DOHH2 (cell line): ENCODE data around the gene GAPVD1.

Source experiments
- H3F3A ChIP-seq: fragments of 200-600 bp; sonication (generic), shearing (Covaris generic); 2 replicates; pipeline ENCODE4 v1.6.0; 2016; ENCODE audit warnings: antibody characterized with exemption, mild to moderate bottlenecking; ENCODE audit not compliant: control insufficient read depth, insufficient read depth
- H3K27ac ChIP-seq: fragments of 200-600 bp; sonication (generic); 2 replicates; pipeline ENCODE4 v1.5.1; 2014; ENCODE audit warnings: low read depth, mild to moderate bottlenecking, low read length, moderate library complexity
- H3K27me3 ChIP-seq: fragments of 200-600 bp; sonication (generic); 2 replicates; pipeline ENCODE4 v1.6.1; 2014; ENCODE audit warnings: mild to moderate bottlenecking, low read length, mixed read lengths; ENCODE audit not compliant: control insufficient read depth
- H3K36me3 ChIP-seq: fragments of 200-600 bp; sonication (generic); 2 replicates; pipeline ENCODE4 v1.6.1; 2014; ENCODE audit warnings: mild to moderate bottlenecking, low read length, moderate library complexity, mixed read lengths; ENCODE audit not compliant: control insufficient read depth
- H3K4me1 ChIP-seq: fragments of 200-600 bp; sonication (generic); 2 replicates; pipeline ENCODE4 v1.6.1; 2014; ENCODE audit warnings: mild to moderate bottlenecking, low read length, mixed read lengths; ENCODE audit not compliant: control insufficient read depth
- H3K4me2 ChIP-seq: fragments of 200-600 bp; sonication (generic); 2 replicates; pipeline ENCODE4 v1.6.0; 2014; ENCODE audit warnings: mild to moderate bottlenecking, low read length, moderate library complexity
- H3K4me3 ChIP-seq: fragments of 200-600 bp; sonication (generic); 2 replicates; pipeline ENCODE4 v1.5.1; 2014; ENCODE audit warnings: mild to moderate bottlenecking, low read length, mixed read lengths
- H3K79me2 ChIP-seq: fragments of 200-600 bp; sonication (generic); 2 replicates; pipeline ENCODE4 v1.6.1; 2014; ENCODE audit warnings: mild to moderate bottlenecking, low read length, mixed read lengths; ENCODE audit not compliant: control insufficient read depth
- H3K9me2 ChIP-seq: fragments of 200-600 bp; sonication (generic); replicated peaks from 2 replicates; pipeline ENCODE4 v1.6.1; 2014; ENCODE audit warnings: mild to moderate bottlenecking, low read length, mixed read lengths; ENCODE audit not compliant: control insufficient read depth
- H3K9me3 ChIP-seq: fragments of 200-600 bp; sonication (generic); 2 replicates; pipeline ENCODE4 v1.6.1; 2014; ENCODE audit warnings: antibody characterized with exemption, low read length, mixed read lengths; ENCODE audit not compliant: control insufficient read depth, insufficient read depth
- H4K20me1 ChIP-seq: fragments of 200-600 bp; sonication (generic); 2 replicates; pipeline ENCODE4 v1.6.0; 2014; ENCODE audit warnings: low read depth, mild to moderate bottlenecking, antibody characterized with exemption, low read length, moderate library complexity; ENCODE audit not compliant: control insufficient read depth, insufficient read depth
- EZH2phosphoT487 ChIP-seq: fragments of 200-600 bp; sonication (generic); IDR thresholded peaks from 2 replicates; pipeline ENCODE4 v1.6.1; 2017; ENCODE audit warnings: borderline replicate concordance, mild to moderate bottlenecking, antibody characterized with exemption, low read length, moderate library complexity, mixed read lengths
- TF ChIP-seq, protein P1 (sequence below): fragments of 200-600 bp; sonication (generic); IDR thresholded peaks from one replicate; pipeline ENCODE4 v1.5.1; 2014; ENCODE audit warnings: antibody characterized with exemption, mild to moderate bottlenecking, low read depth, low read length; ENCODE audit not compliant: poor library complexity, severe bottlenecking

Gene GAPVD1

DNA sequence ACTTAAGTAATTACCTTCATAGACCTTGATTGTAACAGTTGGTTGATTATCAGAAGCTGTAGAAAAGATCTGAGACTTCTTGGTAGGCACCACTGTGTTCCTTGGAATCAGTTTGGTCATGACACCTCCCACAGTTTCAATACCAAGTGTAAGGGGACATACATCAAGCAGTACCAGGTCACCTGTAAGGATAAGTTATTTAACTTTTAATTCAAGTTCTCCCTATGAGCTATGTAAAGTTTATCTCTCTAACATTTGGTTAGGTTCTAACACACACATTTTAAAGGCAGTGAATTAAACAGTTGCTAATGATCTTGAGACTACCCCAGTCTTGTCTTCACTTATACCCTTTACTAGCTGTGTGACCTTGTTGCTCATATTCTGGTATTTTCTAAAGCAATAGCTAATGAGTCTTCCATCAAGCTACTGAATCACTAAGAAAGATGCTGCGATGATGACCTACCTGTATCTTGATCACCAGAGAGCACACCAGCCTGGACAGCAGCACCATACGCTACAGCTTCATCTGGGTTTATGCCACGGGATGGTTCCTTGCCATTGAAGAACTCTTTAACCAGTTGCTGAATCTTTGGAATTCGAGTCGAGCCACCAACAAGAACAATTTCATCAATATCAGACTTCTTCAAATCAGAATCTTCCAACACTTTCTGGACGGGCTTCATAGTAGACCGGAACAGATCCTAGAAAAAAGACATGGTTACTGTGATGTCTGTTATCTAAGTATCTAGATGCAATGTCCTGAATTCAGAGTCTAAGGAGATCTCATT, 23.3 kb upstream of the GAPVD1 start:
- H4K20me1 ChIP-seq, result peaks cover 20% of the 10 kb centered on the region
- H3F3A ChIP-seq, result peaks cover 66% of the 10 kb centered on the region
- H3K9me3 ChIP-seq, result no peaks in the 10 kb centered on the region
- peak overlapping the region; percentile 99 for H3K4me3 ChIP-seq
- no peaks in the 10 kb centered on the region for H3K27me3 ChIP-seq
- H3K4me1 ChIP-seq, result peaks cover 41% of the 10 kb centered on the region
- H3K9me2 ChIP-seq, result no peaks in the 10 kb centered on the region
- no peak overlapping the region for H3K27ac ChIP-seq
- no peak for TF ChIP-seq EZH2phosphoT487
- TF ChIP-seq, protein P1, sequence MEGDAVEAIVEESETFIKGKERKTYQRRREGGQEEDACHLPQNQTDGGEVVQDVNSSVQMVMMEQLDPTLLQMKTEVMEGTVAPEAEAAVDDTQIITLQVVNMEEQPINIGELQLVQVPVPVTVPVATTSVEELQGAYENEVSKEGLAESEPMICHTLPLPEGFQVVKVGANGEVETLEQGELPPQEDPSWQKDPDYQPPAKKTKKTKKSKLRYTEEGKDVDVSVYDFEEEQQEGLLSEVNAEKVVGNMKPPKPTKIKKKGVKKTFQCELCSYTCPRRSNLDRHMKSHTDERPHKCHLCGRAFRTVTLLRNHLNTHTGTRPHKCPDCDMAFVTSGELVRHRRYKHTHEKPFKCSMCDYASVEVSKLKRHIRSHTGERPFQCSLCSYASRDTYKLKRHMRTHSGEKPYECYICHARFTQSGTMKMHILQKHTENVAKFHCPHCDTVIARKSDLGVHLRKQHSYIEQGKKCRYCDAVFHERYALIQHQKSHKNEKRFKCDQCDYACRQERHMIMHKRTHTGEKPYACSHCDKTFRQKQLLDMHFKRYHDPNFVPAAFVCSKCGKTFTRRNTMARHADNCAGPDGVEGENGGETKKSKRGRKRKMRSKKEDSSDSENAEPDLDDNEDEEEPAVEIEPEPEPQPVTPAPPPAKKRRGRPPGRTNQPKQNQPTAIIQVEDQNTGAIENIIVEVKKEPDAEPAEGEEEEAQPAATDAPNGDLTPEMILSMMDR, result no peak
- peak overlapping the region; percentile 83 for H3K4me2 ChIP-seq
- H3K79me2 ChIP-seq, result peaks cover 71% of the 10 kb centered on the region
- H3K36me3 ChIP-seq, result peaks cover 75% of the 10 kb centered on the region

DNA sequence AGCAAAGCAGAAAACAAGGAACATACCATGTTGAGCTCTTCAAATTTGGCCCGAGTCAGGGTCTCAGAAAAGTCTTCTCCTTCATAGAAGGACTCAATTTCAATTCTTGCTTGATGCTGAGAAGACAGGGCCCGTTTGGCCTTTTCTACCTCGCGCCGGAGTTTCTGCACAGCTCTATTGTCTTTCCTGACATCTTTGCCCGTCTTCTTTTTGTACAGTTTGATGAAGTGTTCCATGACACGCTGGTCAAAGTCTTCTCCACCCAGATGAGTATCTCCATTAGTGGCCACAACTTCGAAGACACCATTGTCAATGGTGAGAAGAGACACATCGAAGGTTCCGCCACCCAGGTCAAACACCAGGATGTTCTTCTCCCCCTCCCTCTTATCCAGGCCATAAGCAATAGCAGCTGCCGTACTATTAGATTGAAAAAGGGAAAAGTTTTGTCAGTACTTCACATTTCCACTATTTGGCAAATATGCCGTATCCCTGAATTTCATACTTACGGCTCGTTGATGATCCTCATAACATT, 22.6 kb upstream of the GAPVD1 start:
- TF ChIP-seq, protein P1, result no peak
- TF ChIP-seq EZH2phosphoT487, result no peak
- Histone ChIP-seq H3K79me2 (peaks cover 71% of the 10 kb centered on the region), H3K4me1 (peaks cover 41% of the 10 kb centered on the region), H3K27ac (no peak overlapping the region), H3F3A (peaks cover 63% of the 10 kb centered on the region), H3K27me3 (no peaks in the 10 kb centered on the region), H3K4me2 (peak overlapping the region; percentile 83), H3K9me3 (no peaks in the 10 kb centered on the region), H3K9me2 (no peaks in the 10 kb centered on the region), H3K4me3 (peak overlapping the region; percentile 99), H4K20me1 (peaks cover 20% of the 10 kb centered on the region), H3K36me3 (peaks cover 71% of the 10 kb centered on the region)

DNA sequence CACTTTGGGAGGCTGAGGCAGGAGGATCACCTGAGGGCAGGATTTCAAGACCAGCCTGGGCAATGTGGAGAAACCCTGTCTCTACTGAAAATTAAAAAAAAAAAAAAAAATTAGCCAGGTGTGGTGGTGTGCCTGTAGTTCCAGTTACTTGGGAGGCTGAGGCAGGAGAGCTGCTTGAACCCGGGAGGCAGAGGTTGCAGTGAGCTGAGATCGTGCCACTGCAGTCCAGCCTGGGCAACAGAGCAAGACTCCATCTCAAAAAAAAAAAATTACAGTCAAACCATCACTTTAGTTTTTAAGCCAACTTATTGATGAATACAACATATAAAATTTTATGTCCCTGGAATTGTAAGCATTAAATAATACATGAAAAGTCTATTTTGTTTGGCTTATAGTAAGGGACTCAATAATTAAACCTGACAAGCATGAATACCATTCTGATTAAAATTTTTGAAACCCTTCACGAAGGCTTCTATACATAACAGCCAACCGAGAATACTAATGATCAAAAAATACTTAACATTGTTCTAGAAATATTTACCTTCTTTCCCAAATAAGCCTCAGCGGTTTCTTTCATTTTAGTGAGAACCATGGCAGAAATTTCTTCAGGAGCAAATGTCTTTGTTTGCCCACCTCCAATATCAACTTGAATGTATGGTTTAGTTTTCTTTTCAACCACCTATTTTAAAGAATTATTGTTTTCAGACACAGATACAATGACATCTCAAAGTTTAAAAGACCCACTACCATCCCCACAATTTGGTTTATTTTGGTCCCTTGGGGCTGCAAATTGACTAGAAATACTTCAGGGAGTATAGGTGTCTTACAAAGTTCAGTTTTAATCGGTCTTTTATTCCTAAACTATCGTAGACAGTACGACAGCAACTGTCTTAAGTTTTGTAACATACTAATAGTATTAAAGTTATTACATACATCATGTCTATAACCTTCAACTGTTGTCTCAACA, 21.7 kb upstream of the GAPVD1 start:
- Histone ChIP-seq H3K36me3 (peaks cover 65% of the 10 kb centered on the region), H3K9me2 (no peaks in the 10 kb centered on the region), H3F3A (peaks cover 56% of the 10 kb centered on the region), H4K20me1 (peaks cover 20% of the 10 kb centered on the region), H3K27ac (peak overlapping the region; percentile 65), H3K4me2 (peak overlapping the region; percentile 83), H3K4me1 (peaks cover 41% of the 10 kb centered on the region), H3K4me3 (peak overlapping the region; percentile 99), H3K27me3 (no peaks in the 10 kb centered on the region), H3K79me2 (peaks cover 71% of the 10 kb centered on the region), H3K9me3 (no peaks in the 10 kb centered on the region)
- no peak for TF ChIP-seq EZH2phosphoT487
- TF ChIP-seq, protein P1, result no peak
